Stimulated activated CD8-positive, alpha-beta memory T cell treated with anti-CD3 and anti-CD28 coated beads, Interleukin-2, amount 100 ng/mL, for 1 hour (primary cell): Measurements from ENCODE around the gene C20orf202.
A peak's percentile ranks its signal among the peaks of the same experiment; 100 is the strongest.

ENCODE experiments used
- DNase-seq, 2 donors: peaks; one replicate each; pipeline ENCODE4 v3.0.0-alpha.2; 2020; ENCODE audit warnings: low read depth in 2 of 2

The C20orf202 gene

DNA sequence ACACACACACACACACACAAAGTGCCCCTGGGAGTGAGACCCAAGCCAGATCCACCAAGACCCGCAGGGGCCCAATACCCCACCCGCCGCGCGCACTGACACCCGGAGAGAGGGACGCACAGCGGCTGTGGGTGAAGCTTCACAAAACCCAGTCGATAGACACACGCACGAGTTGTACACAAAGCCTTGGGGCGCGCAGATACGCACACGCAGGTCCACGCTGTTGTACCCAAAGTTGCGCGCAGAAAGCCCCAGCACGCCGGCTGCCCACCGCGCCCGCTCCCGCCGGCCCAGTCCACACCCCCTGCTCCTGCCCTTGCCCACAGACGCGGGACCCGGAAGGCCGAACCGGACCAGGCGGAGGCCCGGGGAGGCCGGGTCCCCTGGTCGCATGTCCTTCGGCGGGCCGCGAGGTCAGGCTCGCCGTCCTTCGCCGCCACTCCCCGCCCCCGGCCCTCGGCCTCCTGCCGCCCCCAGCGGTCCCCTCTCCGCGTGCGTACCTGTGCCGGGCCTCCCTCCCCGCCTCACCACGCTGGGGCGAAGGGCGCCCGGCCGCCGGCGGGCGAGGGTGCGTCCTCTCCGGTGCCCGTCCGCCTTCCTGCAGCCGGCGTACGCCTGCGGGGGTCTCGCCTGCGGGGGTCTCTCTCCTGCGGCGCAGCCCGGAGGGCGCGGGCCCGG, 18.5 kb upstream of the C20orf202 start, which contains the start of gene TMEM74B:
TMEM74B (minus strand) TSS at position 344 of the 678 bp plus-strand sequence. CDS start 1,180 bp downstream, outside the sequence.
- no peak for DNase-seq

DNA sequence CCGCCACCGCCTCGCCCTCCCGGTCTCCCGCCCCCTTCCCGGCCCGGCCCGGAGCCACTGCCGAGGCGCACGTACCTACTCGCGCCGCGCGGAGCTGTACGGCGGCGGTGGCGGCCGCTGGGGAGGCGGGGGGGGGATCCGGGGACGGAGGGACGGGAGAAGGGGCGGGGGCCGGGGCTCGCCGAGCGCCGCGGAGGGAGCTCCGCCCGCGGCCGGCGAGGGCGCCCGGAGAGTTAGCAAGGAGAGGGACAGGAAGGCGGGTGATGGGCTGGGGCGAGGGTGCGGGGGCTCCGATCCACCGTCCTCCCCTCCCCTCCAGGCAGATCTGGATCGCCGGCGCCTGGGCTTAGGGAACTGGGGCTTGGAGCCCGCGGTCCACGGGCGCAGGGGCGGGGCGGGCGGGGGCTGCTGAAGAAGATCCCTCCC, 17.9 kb upstream of the C20orf202 start:
- no peak for DNase-seq

DNA sequence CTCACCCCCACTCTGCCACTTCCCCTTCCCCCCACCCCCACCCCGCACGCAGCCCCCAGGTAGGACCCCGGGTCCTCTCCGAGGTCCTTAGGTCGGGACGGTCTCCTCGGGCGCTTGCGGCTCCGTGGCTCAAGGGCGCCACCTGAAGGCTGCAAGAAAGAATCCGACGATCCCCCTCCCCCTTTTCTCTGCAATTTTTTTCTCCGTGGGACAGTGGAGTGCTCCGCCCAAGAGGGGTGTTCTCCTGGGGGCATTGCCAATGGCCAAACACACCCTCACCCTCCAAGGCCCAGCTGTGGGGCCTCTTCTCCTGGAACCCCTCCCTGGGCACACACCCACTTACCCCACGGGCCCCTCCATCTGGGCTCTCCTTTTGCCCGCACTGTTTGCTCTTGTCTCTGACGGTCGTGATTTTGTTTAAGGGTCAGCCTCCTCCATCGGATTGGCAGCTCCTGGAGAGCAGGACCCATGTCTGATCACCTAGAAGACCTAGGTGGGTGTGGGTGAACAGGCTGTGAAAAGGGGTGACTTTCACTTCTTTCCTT, 17.4 kb upstream of the C20orf202 start:
- peak in 1 of 2 donors; percentile 7 for DNase-seq

DNA sequence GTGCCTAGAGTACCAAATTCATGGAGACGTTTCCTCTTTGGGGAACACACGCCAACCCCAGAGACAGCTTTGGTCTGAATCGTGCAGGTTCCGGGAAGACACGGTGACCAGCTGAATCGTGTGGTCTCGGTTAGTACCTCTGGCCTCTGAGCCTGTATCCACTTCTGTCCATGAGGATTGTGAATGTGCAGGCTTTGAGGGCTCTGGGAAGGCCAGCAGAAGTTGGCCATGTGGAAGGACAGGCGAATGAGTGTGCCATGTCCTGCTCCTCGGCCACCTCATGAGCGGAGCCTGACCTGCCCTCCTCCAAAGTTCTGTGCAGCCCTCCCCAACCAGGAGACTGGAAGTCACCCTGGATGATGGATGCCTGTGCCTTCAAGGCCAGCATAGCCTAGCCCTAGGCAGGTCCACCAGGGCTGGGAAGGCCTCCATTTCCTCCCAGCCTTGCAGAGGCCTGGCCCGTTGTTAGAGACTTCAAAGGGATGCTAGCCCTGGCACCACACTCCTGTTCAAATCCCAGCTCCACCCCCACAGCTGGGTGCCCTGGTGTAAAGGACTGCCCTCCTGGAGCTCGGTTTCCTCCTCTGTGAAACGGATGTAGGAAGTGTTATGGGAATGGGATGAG, 16.8 kb upstream of the C20orf202 start:
- DNase-seq: no peak

DNA sequence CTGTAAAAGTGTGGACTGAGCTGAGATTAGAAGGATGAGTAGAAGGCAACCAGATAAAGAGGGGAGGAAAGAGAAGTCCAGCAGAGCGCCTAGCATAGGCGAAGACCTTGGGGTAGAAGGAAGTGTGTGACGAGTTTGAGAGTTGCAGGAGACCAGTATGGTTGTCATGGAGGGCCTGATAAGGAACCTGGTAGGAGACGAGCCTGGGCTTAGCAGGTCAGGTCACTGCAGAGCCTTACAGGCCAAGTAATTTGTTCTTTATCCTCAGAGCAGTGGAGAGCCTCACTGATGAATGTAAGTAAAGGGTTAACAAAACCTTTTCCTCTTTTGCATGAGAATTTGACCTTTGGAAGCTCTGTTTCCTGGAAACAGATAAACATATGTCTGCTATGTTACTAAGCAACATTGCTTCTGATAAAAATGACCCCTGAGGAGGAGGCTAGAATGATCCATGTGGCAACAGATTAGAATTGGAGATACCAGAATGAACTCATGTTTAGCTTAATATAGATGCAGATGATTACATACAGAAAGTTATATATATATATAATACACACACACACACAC, 15.6 kb upstream of the C20orf202 start:
- no peak for DNase-seq

DNA sequence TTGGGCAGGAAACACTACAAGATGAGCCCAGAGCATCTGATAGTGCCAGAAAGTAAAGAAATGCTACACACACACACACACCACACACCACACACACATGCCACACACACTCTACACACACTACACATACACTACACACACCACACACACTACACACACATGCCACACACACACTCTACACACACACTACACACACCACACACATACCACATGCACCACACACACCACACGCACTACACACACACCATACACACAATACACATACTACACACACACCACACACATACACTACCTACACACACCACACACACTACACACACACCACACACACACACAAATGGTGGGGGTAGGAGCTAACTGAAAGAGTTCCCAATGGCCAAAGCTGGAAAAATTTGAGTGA, 14.9 kb upstream of the C20orf202 start:
- no peak for DNase-seq

DNA sequence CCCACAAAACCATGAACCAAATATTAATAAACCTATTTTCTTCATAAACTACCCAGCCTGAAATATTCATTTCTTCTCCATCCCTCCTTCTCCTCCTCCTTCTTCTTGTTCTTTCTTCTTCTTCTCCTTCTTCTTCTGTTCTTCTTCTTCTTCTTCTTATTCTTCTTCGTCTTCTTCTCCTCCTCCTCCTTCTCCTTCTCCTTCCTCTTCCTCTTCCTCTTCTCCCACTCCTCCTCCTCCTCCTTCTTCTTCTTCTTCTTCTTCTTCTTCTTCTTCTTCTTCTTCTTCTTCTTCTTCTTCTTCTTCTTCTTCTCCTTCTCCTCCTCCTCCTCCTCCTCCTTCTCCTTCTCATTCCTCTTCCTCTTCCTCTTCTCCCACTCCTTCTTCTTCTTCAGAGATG, 13.4 kb upstream of the C20orf202 start:
- DNase-seq: no peak

DNA sequence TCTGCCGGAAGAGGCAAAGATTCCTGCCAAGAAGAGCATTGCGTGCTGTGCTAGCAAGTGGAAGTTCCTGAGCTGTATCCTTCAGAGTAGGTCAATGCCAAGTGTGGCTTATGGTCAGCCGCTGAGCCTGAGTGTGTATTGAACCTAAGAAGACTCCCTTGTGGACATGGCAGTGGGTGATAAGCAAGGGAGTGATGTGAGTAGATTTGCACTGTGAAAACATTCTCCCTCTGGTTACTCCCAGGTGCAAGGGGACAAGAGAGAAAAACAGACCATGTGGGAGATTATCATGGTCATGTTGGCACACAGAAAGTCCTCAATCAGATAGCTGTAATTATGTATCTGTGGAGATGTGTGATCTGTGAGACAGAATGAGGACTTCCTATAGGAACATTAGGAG, 12.4 kb upstream of the C20orf202 start:
- no peak for DNase-seq

DNA sequence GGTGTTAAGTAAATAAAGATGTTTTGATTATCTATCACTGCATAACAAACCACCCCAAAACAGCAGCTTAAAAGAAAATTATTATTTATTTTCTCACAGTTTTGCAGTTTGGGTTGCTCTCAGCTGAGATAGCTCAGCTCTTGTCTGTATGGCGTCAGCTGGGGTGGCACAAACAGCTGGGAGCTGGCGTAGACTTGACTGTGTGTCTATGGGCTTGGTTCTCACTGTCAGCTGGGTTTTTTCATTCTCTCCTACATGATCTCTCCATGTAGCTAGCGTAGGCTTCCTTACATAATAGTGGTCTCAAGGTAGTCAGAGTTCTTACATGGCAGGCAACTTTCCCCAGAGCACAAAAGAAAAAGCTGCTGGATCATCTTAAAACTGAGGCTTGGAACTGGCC, 12.0 kb upstream of the C20orf202 start:
- DNase-seq: no peak

DNA sequence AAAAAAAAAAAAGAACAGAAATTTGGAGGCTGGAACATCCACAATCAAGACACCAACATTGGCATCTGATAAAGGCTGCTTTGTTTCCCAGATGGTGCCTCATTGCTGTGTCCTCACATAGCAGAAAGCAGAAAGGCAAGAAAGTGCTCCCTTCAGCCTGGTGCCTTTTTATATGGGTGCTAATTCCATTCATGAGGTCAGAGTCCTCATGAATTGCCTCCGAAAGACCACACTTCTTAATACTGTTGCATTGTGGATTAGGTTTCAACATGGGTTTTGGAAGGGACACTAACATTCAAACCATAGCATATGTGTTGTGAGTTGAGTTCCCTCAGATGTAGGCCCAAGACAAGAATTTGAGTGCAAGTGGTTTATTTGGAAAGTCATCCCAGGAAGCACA, 8.0 kb upstream of the C20orf202 start:
- no peak for DNase-seq

DNA sequence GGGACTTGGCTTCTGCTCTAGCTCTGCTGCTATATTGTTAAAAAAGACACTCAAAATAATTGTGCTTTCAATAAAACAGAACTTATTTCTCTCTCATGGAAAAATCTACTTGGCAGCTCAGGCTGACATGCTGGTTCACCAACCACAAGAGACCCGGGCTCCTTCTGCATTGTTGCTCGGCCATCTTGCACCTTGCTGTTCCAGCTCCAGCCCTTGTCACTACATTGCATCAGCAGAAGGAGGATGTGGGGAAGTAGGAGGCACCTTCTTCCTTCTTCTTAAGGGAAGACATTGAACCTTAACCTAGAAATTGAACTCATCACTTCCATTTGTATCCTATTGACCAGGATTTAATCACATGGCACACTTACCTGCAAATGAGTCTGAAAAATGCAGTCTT, 6.6 kb upstream of the C20orf202 start:
- DNase-seq: no peak

DNA sequence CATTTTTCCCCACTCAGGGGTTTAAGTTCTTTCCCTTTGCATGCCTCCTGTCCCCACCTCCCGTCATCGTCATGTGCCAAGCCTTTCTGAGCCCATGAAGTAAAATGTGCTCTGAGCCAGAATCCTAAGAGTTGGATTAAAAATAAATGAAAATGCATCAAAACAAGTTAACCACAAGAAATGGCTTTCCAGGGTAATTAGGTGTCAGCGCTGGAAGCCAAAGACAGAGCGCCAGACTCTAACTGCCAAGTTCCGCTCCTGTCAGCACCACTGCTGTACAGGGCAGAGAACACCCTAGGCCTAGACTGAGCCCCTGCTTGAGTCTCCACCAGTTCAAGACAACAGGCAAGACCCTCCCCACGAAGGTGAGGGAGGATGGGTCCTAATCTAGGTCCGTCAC, 5.5 kb upstream of the C20orf202 start:
- no peak for DNase-seq

DNA sequence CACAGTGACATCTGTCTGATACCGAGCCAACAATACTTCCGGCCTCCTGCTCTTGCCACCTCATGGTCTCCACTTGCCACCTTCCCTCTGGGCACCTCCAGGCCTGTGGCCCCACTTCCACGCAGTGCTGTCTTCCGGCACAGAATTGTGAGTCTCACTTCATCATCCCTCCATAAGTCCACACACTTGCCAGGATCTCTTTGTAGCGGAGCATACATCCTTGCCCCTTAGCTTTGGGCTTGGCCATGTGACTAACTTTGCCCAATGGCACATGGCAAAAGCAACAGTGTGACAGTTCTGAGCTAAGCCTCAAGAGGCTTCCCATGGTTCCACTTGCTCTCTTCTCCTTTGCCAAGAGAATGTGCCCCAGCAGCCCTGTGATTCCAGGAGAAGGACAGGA, 4.5 kb upstream of the C20orf202 start:
- no peak for DNase-seq

DNA sequence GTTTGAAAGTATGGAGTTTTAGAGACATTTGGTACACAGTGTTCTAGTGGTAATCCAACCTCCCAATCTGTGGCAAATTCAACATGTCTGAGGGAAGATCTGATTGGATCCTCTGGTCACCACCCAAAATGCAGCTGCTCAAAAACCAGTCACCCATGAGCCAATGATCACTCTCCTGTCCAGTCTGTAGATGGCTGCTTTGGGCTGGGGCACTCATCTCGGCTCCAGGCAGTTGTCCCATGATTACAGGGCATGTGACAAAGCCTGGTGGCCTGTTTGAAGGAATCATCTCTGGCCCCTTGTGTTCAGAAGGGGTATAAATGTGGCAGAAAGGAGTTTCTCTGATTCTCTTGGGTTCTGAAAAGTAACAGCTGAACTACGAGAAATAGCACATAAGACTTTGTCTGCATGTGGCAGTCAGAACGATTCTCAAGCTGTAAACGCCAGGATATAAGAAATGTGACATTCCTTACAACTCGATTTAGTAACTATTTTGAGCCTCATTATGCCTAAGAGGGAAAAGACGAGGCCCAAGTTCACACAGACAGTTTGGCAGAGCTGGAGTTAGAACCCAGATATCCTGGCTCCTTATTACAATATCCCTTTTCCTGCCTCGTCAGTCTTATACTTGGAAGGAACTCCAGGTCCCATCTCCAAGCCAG, 3.9 kb upstream of the C20orf202 start:
- DNase-seq: no peak

DNA sequence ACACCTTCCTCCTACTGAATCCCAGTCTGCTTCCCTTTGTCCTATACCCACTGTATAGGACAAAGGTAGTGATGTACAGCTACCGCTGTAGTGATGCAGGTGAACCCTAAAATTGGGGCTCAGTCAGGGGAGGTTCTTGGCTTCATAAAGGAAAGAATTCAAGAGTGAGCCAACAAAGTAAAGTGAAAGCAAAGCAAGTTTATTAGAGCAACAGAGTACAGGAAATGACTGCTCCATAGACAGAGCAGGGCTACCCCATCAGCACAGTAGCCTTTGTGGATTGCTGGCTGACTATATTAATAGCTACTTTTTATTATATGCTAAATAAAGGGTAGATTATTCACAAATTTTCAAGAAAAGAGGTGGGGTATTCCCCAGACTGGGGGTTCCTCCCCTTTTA, 3.3 kb upstream of the C20orf202 start:
- DNase-seq: no peak

DNA sequence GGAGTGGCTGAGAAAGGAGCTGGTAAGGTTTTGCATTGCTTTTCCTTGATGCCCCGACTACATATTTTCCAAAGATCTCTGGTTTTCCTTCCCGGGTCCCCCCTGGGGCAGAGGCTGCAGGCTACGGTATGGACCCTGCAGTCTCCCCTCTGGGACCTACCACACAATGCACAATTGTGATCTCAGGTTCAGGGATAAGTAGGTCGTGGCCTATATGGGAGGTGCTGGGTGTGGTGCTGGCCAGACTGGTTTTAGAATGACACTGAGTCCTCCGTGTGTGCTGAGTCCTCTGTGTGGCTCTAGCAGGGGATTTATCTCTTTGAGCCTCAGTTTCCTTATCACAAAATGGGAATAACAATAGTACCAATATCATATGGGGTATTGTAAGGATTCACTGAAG, 376 bp downstream of the C20orf202 start:
- no peak for DNase-seq

DNA sequence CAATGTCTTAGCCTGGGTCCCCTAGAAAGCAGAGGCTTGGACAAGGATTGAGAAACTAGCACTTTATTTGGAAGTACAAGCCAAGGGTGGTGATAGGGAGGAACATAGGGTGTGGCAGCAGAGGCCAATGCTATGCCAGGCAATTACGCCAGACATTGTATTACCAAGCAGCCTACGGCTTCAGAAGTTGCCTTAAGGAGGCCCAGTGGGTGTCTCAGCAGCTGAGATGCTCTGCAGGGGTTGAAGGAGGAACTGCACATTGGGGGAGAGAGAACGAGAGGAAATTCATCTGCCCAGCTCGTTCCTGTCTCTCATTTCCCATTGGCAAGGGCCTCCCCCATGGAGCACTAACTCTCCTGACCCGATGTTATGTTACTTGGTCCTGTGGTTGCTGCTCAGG, 859 bp downstream of the C20orf202 start:
- no peak for DNase-seq

DNA sequence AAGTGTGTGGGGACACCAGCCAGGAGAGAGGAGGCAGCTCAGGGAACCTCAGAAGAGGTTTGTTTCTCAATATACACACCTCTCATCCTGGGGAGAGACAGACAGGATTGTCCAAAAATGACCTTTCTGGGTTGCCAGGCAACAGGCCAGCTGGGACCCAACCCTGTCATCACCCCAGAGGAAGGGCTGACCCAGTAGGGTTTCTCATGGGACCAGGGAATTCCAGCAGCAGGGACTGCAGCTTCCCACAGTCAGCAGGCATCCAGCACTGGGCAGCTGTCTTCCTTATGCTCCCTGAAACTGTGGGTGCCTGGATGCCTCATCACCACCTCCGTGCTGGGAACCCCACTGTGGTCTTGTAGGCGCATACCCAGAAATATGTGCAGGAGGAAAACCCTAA, 1.3 kb downstream of the C20orf202 start:
- no peak for DNase-seq

DNA sequence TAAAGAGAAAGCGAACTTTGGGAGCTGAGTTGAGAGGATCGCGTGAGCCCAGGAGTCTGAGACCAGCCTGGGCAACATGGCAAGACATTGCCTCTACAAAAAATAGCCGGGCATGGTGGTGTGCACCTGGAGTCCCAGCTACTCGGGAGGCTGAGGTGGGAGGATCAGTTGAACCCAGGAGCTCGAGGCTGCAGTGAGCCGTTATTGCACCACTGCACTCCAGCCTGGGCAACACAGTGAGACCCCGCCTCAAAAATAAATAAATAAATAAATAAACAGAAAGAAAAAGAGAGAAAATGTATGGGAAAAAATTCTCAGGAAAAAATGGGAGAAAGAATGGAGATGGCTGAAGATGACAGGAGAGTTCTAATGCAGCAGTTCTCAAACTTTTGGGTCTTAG, 2.5 kb downstream of the C20orf202 start:
- DNase-seq: no peak

DNA sequence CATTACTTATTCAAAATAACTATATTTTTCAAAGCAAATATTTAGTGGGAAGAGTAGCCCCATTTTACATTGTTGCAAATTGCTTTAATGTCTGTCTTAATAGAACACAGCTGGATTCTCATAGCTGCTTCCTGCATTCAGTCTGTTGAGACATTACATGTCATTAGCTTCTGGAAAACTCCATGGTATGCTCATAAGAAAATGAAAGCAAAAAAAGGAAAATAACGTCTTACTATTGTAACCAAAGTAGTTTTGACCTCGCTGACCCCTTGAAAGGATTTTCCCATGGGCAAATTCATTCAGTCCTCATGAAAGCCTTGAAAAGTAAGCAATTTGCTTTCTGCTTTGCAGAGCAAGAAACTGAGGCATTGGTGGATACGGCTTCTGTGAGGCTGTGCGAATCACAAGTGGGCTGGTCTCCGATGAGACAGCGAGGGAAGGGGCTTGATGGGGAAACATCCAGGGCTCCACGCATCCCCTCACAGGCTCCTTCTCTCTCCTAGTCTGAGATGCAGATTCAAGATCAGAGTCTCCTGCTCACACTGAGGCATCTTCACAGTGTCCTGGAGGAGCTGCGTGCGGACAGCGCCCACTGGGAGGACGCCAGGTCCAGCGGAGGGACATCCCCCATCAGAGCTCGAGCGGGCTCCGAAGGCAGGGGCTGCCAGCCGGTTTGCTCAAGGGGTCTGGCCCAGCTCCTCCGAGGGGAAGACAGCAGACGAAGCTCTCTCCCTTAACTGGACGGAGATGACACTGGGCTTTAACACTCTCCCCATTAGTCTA, 3.3 kb downstream of the C20orf202 start:
- no peak for DNase-seq

DNA sequence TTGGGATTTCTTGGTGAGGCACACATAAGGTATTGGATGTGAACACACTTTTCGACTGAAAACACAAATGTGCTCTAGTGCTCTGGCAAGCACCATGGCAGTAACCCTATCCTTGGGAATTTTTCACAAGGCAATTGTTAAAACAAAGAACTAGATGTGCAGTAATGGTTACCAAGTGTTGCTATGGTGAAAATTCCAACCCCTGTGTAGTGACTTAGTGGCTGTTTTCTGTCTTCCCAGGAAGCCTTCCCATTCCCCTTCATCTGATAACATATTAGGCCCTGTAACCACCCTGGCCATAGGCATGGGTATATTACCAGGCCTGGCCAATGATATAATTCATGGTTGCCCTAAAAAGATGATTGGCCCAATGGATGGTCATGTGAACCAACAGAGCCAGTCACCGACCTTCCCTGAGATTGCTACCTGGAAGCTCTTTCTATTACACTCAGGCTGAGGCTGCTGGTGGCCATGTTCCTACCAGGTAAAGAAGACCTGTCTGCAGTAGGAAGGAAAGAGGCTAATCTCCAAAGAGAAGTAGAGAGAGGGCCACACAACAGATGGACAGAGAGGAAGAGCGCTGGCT, 4.1 kb downstream of the C20orf202 start:
- no peak for DNase-seq
